ENCODE measurements around the gene AGBL5. TPM values are rescaled to one million over a fixed set of nuclear protein-coding genes. Genes with fewer than 3 reads are reported as not detected.

The AGBL5 gene
- total and polyA plus RNA-seq, 2 donors (not counting 1 experiment from before 2014, with no cell fraction given): 10.0 to 17.5 TPM

DNA sequence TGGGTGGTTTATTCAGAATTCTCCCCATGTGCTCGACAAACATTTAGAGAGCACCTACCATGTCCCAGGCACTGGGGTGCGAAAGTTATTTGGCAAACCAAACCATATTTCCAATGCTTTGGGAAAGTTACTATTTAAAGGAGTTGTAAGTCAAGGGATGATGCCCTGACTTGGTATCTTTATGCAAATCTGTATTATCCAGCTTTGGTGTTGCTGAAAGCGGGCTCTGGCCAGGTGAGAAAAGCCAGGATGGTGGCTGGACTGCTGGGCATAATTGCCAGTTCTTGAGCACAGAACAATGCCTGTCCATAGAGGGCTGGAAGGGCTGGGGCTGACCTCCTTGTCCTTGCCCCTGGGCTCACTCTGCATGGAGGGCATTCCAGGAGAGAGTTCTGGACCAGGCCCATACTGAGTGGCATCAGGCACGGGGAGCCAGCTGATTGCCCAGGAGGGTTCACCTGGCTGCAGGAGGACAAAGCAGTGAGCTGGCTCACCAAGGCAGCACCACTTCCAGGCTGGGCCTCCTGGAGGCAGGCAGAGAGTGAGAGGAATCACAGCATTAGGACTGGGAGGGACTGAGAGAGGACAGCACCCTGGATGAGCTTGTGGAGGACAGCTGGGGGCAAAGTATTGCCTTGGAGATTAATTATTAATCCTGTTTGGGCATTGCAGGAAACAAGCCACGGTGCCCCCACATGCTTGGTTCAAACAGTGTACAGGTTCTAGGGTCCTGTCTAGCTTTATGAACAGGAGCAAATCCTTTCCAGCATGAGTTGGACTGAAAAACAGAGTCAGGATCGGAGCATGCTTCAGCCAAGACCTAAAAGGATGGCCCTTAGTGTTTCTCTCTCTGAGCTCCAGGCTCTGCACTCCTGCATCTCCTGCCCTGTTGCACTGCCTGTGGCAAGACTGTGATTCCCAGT, 42.2 kb downstream of the AGBL5 start:
- no peak overlapping the region for H3K27ac ChIP-seq (ENCODE audit: low read length in 2 of 2)
- Mint-ChIP-seq H3K9me3 (ENCODE audit: insufficient read depth) (no peaks in the 10 kb centered on the region), H3K4me1 (peaks cover 11% of the 10 kb centered on the region), H3K27ac (no peak overlapping the region), H3K27me3 (no peaks in the 10 kb centered on the region), H3K4me3 (no peak overlapping the region)
- H3K27me3 ChIP-seq (replicated peaks in 1 of 4; ENCODE audit: control extremely low read depth in 1 of 4, control insufficient read depth in 3 of 4, insufficient read depth in 4 of 4, low read length in 3 of 4): no peaks in the 10 kb centered on the region
- ATAC-seq (ENCODE audit: low read depth): no peak
- peaks cover 6 to 9% of the 10 kb centered on the region in 2 donors for H3K4me1 ChIP-seq (ENCODE audit: control insufficient read depth in 2 of 2, insufficient read depth in 2 of 2, low read length in 2 of 2)
- no peak overlapping the region for H3K4me3 ChIP-seq (ENCODE audit: control extremely low read depth in 1 of 5, extremely low read depth in 1 of 5, insufficient read depth in 1 of 5, low read depth in 2 of 5, low read length in 4 of 5)
- intact Hi-C loops (cut with micrococcal nuclease): no loop called here
- TF ChIP-seq, protein P1, sequence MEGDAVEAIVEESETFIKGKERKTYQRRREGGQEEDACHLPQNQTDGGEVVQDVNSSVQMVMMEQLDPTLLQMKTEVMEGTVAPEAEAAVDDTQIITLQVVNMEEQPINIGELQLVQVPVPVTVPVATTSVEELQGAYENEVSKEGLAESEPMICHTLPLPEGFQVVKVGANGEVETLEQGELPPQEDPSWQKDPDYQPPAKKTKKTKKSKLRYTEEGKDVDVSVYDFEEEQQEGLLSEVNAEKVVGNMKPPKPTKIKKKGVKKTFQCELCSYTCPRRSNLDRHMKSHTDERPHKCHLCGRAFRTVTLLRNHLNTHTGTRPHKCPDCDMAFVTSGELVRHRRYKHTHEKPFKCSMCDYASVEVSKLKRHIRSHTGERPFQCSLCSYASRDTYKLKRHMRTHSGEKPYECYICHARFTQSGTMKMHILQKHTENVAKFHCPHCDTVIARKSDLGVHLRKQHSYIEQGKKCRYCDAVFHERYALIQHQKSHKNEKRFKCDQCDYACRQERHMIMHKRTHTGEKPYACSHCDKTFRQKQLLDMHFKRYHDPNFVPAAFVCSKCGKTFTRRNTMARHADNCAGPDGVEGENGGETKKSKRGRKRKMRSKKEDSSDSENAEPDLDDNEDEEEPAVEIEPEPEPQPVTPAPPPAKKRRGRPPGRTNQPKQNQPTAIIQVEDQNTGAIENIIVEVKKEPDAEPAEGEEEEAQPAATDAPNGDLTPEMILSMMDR (IDR thresholded peaks at IDR 0.05): no peak
- TF ChIP-seq EZH2 (IDR thresholded peaks at IDR 0.05; ENCODE audit: borderline replicate concordance, insufficient read depth, low read depth, low read length, poor library complexity, severe bottlenecking): no peak
- H3K9ac ChIP-seq (ENCODE audit: low read length): no peak overlapping the region
- H3K79me2 ChIP-seq (ENCODE audit: control insufficient read depth, insufficient read depth, low read length): no peaks in the 10 kb centered on the region
- ChIA-PET CTCF (interaction anchor here (0.7 to 1.3 kb wide), 4 partner anchors 179 to 210 kb away, joined by 3 to 5 read pairs (median 4); no protein-coding TSS in a partner anchor), POLR2A (no interaction called here)
- 90% methylated on average over 4 of the region's 6 CpGs for WGBS (ENCODE audit: insufficient coverage)
- DNase-seq: no peak
- H3K9me3 ChIP-seq (ENCODE audit: control extremely low read depth in 1 of 3, control insufficient read depth in 2 of 3, insufficient read depth in 1 of 3, low read length in 2 of 3): no peaks in the 10 kb centered on the region
- no peaks in the 10 kb centered on the region for H4K20me1 ChIP-seq (ENCODE audit: control insufficient read depth, insufficient read depth, low read length, poor library complexity, severe bottlenecking)
- H3K36me3 ChIP-seq (replicated peaks in 1 of 2; ENCODE audit: control extremely low read depth in 1 of 2, control insufficient read depth in 1 of 2, extremely low read depth in 1 of 2, insufficient read depth in 2 of 2, low read length in 1 of 2): no peaks in the 10 kb centered on the region
- H2AFZ ChIP-seq (ENCODE audit: insufficient read depth, low read depth, low read length, poor library complexity, severe bottlenecking): no peak overlapping the region
- no peak overlapping the region for H3K4me2 ChIP-seq (replicated peaks; ENCODE audit: low read depth, low read length, poor library complexity, severe bottlenecking)
